ENCODE results near the gene SRGAP1.

SRGAP1 gene

DNA sequence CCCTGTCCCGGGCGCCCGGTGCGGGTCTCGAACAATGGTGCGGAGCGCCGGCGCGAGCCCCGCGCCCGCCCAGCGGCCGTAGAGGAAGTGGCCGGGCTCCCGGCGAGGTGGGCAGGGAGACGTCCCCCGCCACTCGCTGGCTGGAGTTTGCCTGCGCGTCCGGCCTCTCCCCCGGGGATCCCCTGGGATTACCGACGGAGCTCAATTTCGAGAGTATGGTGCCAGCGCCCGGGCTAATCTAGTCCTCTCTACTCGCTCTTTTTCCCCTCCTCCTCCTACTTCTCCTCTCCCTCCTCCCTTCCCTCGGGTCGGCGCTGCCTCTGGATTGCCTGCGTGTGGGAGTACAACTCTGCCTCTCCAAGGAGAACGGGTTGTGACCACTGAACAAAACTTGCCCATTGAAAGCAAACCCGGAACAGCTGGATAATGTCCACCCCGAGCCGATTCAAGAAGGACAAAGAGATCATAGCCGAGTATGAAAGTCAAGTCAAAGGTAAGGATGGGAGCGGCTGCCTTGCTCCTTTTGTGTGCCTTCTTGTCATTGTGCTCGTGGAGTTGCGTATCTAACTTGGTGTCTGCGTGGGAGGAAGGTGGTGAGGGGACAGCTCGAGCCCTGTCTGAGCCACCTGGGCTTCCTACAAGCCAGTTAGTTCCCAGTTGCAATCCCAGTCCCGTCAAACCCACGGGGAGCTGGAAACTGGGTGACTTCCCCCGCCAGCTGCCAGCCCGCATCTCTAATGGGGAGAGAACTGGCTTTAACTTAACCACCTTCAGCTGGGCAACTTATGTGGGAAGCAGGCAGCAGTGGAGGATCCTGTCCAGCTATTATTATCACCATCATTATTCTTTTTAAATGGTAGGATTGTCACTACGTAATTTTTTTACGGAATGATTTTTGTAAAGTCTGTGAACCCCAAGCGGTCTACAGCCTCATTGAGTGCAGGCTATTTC, at the start of gene SRGAP1:
Gene SRGAP1 (plus strand): TSS at position 310 of the 951 bp plus-strand sequence. CDS start 117 bp downstream, at position 427.
- DNase-seq, result no peak

GRCh38 chr12:63795032-63795687, 49.3 kb upstream of the SRGAP1 start:
- no peak for DNase-seq

GRCh38 chr12:63795944-63796343, 48.6 kb upstream of the SRGAP1 start:
- no peak for DNase-seq

DNA sequence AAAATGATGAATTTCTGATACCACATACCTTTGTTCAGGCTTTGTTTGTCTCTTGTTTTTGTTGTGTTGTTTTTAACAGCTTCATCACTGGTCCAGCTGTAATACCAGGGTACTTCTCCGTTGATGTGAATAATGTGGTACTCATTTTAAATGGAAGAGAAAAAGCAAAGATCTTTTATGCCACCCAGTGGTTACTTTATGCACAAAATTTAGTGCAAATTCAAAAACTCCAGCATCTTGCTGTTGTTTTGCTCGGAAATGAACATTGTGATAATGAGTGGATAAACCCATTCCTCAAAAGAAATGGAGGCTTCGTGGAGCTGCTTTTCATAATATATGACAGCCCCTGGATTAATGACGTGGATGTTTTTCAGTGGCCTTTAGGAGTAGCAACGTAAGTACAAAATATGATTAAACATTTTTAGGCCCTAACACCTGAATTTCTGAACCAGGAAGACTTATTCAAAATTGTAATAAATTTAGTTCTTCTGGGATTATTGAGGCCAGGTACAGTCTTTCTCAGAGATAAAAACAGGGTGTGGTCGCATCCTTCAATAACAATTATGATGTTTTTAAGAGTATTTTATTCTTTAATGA, 42.4 kb upstream of the SRGAP1 start:
- DNase-seq, result no peak

DNA sequence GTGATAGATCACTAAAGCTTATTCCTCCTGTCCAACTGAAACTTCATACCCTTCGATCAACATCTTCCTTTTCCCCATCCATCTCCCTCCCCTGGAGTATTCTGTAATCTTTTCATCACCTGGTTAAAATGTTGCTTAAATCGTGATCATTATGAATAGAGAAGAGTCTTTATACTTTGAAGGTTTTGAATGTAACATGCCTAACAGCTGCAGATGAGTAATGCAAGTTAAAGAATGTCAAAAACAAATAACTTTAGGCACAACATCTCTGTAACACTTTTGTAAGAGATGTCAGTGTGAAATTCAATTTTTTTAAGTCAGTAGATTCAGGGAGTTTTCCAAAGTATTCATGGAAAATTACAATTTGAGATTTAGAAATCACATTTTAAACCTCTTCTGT, 39.8 kb upstream of the SRGAP1 start:
- DNase-seq, result no peak

GRCh38 chr12:63805704-63806672, 38.5 kb upstream of the SRGAP1 start:
- DNase-seq, result no peak

- DNase-seq, result no peak
These were observed 35.9 kb upstream of the SRGAP1 start for GRCh38 chr12:63808631-63809030.

GRCh38 chr12:63809566-63809965, 34.9 kb upstream of the SRGAP1 start:
- DNase-seq, result no peak

GRCh38 chr12:63811334-63811733, 33.2 kb upstream of the SRGAP1 start:
- DNase-seq, result no peak

- no peak for DNase-seq
These were observed 32.7 kb upstream of the SRGAP1 start for GRCh38 chr12:63811755-63812154.

- no peak for DNase-seq
These were observed 30.2 kb upstream of the SRGAP1 start for GRCh38 chr12:63814146-63814772.

DNA sequence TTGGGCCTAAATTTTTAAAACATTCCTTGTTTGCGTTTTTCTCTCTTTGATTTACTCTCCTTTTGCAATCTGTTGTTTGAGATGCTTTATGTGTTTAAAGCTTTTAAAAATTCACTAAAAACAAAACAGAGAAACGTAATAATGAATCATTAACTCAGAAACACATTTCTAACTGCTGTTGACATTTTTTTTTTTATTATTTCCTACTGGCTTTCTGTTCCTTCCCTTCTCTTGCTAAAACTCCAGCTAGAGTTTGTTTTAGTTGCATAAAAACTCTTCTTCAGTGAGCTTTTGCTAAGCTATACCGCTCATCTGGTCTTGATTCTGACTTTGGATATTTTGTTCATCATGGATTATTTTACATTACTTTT, 29.0 kb upstream of the SRGAP1 start:
- no peak for DNase-seq

DNA sequence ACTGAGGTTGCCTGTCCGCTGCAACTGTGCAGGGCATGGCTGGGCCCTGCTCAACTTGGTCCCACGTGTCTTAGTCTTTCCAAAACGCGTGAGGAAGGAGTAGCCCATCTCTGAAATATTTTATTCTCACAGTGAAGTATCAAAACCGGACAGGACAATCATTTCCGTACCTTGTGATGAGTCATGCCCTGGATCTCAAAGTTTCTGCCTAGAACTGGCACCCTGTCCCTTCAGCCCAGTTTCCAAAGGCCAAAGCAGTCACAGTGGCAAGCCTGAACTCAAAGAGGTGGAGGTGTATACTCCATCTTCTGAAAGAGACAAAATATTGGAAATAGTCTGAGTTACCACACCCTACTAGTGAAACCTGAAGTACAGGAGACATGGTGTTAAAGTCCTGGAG, 28.5 kb upstream of the SRGAP1 start:
- DNase-seq, result no peak

- DNase-seq, result no peak
These were observed 24.1 kb upstream of the SRGAP1 start for GRCh38 chr12:63820427-63820826.

DNA sequence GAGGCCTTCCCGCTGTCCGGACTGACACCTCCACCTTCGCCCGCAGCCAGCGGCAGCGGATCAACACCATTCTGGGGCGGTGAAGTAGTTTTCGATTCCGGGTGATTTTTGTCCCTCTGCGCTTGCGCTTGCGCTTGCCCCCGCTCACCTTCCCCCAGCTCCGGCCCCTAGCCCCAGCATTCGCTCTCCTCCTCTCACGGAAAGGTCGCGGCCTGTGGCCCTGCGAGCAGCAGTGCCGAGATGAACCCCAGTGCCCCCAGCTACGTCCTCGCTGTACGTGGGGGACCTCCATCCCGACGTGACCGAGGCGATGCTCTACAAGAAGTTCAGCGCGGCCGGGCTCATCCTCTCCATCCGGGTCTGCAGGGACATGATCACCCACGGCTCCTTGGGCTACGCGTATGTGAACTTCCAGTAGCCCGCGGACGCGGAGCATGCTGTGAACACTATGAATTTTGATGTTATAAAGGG, 22.7 kb upstream of the SRGAP1 start:
- DNase-seq, result no peak

DNA sequence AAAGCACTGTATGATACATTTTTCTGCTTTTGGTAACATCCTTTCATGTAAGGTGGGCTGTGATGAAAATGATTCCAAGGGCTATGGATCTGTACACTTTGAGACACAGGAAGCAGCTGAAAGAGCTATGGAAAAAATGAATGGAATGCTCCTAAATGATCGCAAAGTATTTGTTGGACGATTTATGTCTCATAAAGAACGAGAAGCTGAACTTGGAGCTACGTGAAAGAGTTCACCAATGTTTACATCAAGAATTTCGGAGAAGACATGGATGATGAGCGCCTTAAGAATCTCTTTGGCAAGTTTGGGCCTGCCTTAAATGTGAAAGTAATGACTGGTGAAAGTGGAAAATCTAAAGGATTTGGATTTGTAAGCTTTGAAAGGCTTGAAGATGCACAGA, 22.1 kb upstream of the SRGAP1 start:
- no peak for DNase-seq

DNA sequence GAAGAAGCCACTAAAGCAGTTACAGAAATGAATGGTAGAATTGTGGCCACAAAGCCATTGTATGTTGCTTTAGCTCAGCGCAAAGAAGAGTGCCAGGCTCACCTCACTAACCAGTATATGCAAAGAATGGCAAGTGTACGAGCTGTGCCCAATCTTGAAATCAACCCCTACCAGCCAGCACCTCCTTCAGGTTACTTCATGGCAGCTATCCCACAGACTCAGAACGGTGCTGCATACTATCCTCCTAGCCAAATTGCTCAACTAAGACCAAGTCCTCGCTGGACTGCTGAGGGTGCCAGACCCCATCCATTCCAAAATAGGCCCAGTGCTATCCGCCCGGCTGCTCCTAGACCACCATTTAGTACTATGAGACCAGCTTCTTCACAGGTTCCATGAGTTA, 21.5 kb upstream of the SRGAP1 start:
- no peak for DNase-seq

- no peak for DNase-seq
These were observed 18.4 kb upstream of the SRGAP1 start for GRCh38 chr12:63826006-63826585.

DNA sequence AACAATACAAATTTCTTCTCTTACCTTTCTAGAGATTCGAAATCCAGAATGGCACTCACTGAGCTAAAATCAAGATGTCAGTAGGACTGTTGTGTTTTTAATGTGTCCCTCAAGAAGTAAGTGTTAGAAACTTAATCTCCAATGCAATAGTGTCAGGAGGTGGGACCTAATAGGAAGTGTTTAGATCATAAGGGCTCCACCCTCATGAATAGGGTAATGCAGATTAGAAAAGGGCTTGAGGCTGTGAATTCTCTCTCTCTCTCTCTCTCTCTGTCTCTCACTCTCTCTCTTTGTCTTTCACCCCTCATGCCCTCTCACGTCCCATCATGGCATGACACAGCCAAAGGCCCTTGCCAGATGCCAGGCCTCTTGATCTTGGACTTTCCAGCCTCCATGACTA, 15.6 kb upstream of the SRGAP1 start:
- DNase-seq, result no peak

GRCh38 chr12:63836046-63836445, 8.5 kb upstream of the SRGAP1 start:
- DNase-seq, result no peak

DNA sequence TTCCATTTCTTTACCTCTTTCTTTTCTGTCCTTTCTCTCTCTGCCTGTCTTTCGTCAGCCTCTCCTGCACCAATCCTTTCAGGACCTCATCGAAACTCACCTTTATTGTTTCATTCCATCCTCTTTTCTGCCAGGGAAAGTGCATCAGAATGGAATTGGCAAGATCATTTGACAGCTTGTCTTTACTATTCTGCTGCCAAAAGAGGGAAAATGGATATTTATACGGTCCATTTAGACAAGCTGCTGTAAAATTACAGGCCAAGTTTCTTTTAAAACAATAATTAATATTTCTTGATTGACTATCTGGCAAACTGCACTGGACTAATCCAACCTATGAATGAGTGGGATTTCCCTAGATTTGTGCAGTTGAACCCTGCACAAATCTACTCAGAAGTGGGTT, 7.6 kb upstream of the SRGAP1 start:
- DNase-seq, result no peak

GRCh38 chr12:63838411-63838810, 6.1 kb upstream of the SRGAP1 start:
- DNase-seq, result no peak
